GM12892 (cell line): Measurements from ENCODE around the gene HDAC10.

ENCODE experiments used
- DNase-seq: peaks from one replicate; pipeline ENCODE4 v3.0.0; 2011; ENCODE audit not compliant: insufficient read length
- FAIRE-seq: peaks from 2 replicates; lab custom pipeline; 2011; peaks lifted over from hg19 to GRCh38; lab: Jason Lieb, UNC
- POLR2A ChIP-seq: IDR thresholded peaks from 2 replicates; pipeline ENCODE4 v1.6.1; 2011; ENCODE audit warnings: low read depth, low read length, control low read depth
- POLR2AphosphoS5 ChIP-seq: IDR thresholded peaks from 2 replicates; pipeline ENCODE4 v1.6.1; 2011; ENCODE audit warnings: low read depth, low read length, control low read depth
- TAF1 ChIP-seq: IDR thresholded peaks from 2 replicates; pipeline ENCODE4 v1.6.1; 2011; ENCODE audit warnings: low read depth, mild to moderate bottlenecking, control low read depth, low read length, borderline replicate concordance

Gene HDAC10

DNA sequence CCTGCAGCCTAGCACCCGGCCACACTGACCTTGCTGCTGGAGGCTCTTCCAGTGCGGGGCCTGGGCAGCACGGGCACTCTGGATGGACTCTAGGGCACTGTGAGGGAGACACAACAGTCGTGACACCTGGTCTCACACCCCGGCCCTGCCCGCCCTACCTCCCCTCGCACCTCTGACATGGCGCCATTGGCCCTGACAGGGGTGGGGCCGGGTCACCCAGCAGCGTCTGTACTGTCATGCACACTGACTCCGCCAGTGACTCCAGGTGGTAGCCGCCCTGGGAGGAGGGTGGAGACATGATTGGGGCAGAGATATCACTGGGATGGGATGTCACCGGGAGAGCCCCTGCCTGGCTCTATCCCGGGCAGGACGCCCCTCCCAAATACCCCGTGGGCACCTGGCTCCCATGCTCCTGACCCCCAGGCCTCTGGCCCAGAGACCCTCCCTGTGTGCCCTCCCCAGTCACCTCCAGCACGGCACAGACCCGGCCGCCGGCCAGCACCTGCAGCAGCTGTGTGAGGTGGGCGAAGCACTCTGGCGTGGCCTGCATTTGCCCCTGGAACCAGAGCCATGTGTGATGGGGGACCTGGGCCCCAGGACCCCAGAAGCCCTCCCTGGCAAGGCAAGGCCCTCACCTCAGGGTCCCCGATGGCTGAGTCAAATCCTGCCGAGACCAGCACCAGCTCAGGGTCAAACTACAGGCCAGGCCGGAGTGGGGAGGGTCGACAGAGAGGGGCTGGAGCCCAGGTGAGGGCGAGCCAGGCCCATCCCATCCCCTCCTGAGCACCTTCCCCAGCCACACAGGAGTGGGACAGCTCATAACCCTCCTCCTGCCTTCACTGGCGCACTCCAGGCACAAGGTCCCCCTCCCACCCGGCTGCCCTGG, 2.6 kb downstream of the HDAC10 start:
- no peak for DNase-seq
- FAIRE-seq = no peak
- TF ChIP-seq POLR2AphosphoS5 (no peak), TAF1 (no peak), POLR2A (no peak; the same call in 1 of the 2 replicates)

- TF ChIP-seq TAF1 (no peak), POLR2AphosphoS5 (peak; percentile 38; the same call in 1 of the 2 replicates)
- DNase-seq (no peak), FAIRE-seq (peak; percentile 96)
Measured at GRCh38 chr22:50247748-50248147, 3.3 kb downstream of the HDAC10 start.

GRCh38 chr22:50246242-50247175, 4.6 kb downstream of the HDAC10 start:
- no peak; the same call in 1 of the 2 replicates for TF ChIP-seq POLR2A
- TF ChIP-seq TAF1 = no peak
- TF ChIP-seq POLR2AphosphoS5 = 0 out of 2 replicates have a peak, but pooled peaks have one; percentile 19
- DNase-seq (no peak), FAIRE-seq (peak; percentile 5)

DNA sequence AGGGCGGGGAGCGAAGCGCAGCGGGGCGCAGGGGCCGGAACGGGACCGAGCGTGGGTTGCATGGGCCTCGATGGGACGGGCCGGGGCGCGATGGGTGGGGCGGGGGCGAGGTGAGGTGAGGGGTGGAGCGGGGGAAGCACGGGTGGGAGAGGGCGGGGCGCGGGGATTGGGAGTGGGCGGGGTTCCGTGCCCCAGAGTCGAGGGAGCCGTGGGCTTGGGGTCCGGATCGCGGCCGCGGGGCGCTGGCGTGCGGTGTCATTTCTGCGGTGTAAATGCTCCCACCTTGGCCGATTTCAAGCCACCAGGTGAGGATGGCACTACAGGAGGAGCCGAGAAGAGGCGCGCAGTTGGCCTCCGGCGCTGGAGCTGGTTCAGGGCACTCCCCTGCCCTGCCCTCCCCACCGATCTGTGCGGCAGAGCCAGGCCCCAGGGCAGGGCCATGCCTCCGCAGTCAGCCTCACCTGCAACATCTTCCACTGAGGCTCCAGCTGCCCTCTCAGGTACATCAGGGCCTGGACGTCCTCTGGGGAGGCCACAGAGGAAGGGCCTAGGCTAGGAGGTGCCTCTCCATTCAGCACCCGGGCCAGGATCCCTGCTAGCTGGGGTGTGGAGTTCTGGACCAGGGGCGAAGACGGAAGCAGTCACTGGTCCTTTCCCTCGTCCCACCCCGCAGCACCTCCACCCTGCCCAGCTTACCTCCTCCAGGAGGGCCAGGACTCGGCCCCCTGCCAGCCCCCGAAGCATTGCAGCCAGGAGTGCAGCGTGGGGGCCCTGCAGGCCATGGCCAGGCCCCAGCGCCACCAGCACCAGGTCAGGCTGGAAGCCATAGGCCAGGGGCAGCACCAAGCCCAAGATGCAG, 5.6 kb downstream of the HDAC10 start:
- TF ChIP-seq TAF1 = no peak
- TF ChIP-seq POLR2AphosphoS5 = no peak
- TF ChIP-seq POLR2A = no peak; the same call in 1 of the 2 replicates
- no peak for FAIRE-seq

DNA sequence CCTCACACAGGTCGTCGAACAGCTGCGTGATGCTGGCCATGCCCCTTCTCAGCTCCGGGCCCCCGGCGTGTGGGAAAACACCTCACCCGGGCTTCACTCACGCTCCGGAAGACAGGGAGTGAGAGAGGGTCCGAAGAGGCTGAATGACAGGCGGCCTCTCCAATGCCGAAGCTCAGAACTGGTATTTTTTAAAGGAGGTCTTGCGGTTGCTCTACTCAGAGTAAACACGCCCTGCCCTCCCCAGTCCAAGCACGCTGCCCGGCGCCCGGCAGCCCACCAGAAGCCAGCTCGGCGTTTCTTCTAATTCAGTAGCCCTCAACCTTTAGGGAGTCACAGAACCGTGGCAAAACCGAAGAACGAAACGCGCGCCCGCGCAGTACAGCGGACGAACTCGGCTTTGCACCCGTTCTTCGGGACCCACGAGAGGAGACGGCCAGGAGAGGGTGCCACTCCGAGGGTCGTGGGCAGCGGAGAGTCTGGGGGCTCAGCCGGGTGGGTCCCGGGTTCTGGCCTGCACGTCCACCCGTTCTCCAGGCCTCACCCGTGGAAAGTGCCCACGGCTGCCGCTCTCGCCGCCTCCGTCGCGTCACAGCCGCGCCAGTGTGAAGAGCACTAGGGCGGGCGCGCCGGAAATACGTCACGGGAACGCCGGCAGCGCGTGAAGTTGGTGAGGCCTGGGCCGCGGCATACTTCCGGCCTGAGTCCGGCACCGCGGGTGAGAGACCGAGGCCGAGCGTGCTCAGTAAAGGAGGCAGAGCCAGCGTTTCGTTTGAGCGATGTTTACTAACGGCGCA, 6.4 kb downstream of the HDAC10 start, which contains the start of gene TUBGCP6:
TSS of gene TUBGCP6 (minus strand) at position 604 of the 794 bp plus-strand sequence. CDS start at position 40, 564 bp downstream.
- FAIRE-seq (peak; percentile 98), DNase-seq (peak; percentile 95)
- TF ChIP-seq TAF1 (peak; percentile 81; the same call in 1 of the 2 replicates), POLR2AphosphoS5 (peak; percentile 92), POLR2A (peak; percentile 92)

More for the DNA sequence above, 5.6 kb downstream of the HDAC10 start:
- no peak for DNase-seq

DNA sequence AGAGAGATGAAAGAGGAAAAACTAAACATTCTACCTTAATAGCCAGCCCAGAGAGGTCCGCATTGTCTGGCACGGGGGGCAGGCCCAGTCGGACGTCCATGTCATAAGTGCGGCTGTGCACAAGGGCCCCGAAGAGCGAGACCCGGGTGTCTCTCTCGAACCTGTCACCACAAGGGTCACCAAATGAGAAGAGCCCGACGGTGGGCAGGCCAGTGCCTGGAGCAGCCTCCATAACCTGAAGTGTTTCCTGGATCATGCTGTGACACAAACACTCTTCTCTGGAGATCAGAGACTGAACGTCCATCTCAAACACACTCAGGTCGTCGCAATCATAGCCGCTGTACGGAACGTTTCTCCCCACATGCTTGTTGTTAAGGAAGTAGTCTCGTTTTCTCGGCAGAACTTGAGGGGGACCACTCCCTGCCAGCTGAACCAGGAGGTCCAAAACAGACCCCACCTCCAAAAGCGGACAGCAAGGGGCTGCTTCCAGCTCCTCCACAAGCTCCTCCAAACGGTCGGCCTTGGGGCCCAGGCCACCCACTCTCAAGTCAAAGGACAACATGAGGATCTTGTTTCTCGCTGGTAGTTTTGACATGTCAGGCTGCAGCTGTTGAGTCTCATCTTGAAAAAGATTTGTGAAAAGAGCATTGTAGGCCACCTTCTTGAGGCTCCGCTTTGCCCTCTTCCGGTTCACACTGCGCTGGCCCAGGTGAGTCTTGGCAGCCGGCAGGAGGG, 7.2 kb downstream of the HDAC10 start:
- FAIRE-seq (peak; percentile 91), DNase-seq (no peak)
- TF ChIP-seq POLR2AphosphoS5 (no peak), POLR2A (no peak), TAF1 (no peak)

GRCh38 chr22:50242406-50242949, 8.6 kb downstream of the HDAC10 start:
- FAIRE-seq = peak; percentile 53

GRCh38 chr22:50238755-50239154, 12.3 kb downstream of the HDAC10 start:
- FAIRE-seq = no peak
- TF ChIP-seq POLR2AphosphoS5 (no peak), TAF1 (no peak), POLR2A (no peak)
- DNase-seq = no peak

More at GRCh38 chr22:50242406-50242949, 8.6 kb downstream of the HDAC10 start:
- TF ChIP-seq TAF1 = no peak
- no peak for DNase-seq

DNA sequence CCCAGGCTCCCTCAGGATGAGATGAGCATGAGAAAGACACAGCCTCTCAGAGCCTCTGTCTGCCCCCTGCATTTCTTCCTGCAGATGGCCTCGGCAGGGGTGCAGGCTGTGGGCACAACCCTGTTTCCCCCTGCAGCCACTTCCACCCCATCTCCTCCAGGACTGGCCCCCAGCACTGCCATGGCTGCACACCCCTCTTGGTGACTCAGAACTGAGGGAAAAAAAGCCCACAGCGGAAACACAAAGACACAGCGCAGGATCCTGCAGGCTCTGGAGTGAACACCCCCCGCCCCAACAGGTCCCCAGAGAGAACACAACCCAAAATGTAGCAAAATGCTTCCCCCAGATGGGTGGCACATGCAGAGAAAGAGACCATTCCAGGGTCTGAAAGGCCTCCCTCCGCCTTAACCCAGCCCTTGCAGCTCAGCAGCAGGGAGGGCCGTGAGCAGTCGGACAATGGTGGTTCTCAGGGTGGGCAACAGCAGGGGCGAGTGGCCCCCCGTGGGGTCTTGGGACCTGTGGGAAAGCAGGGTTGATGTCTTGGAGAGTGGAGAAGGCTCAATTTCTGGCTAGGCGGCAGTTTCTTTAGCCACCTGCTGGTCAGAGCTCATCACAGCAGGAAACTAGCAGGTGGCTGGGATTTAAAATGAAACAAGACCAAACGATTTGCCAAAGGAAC, 14.2 kb downstream of the HDAC10 start:
- FAIRE-seq (peak; percentile 53), DNase-seq (no peak)
- TF ChIP-seq TAF1 (no peak), POLR2AphosphoS5 (no peak), POLR2A (no peak)
